ENCODE data around the gene LIF. TPM values are rescaled to one million over a fixed set of nuclear protein-coding genes. Genes with fewer than 3 reads are reported as not detected.

Gene LIF
- total RNA-seq, 1 experiment from 2014 or later: 23.1 TPM

DNA sequence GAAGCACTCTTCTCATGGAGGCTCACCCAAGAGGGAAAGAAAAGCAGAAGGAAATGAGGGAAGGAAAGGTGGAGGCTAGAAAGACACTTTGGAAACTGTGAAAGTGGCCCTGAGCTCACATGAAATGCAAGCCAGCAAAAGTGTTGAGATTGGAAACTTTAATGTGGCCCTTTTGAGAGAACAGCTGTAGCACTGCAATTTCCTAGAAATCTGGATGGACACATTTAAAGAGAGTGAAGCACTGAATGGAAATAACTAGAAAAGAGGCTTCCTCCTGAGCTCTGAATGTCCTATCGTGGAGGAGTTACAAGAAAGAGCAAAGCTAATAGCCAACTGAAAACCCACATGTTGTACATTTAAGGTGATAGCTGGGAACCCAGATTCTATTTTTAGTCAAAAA lies 56.0 kb downstream of the LIF start:
- no peak for DNase-seq (ENCODE audit: low read depth)

Other genes with a start within 250 kb of the LIF start
- not detected in 2 replicates for gene HORMAD2, start 166.3 kb downstream of the LIF start, total RNA-seq (2014; rRNA removed)
- gene OSM, start 20.1 kb upstream of the LIF start, total RNA-seq (2014; rRNA removed): not detected in 2 replicates
- 8.7 and 19.1 TPM in 2 replicates for gene CASTOR1, start 42.7 kb upstream of the LIF start, total RNA-seq (2014; rRNA removed)
- gene TBC1D10A, start 80.2 kb upstream of the LIF start, total RNA-seq (2014; rRNA removed): 21.6 and 27.6 TPM in 2 replicates
- gene SF3A1, start 110.1 kb upstream of the LIF start, total RNA-seq (2014; rRNA removed): 37.6 and 77.7 TPM in 2 replicates
- gene CCDC157, start 110.2 kb upstream of the LIF start, total RNA-seq (2014; rRNA removed): 2.6 and 3.2 TPM in 2 replicates
- 36.0 and 39.5 TPM in 2 replicates for gene RNF215, start 140.7 kb upstream of the LIF start, total RNA-seq (2014; rRNA removed)
- 34.8 and 40.8 TPM in 2 replicates for gene SEC14L2, start 150.3 kb upstream of the LIF start, total RNA-seq (2014; rRNA removed)
- gene MTFP1, start 179.0 kb upstream of the LIF start, total RNA-seq (2014; rRNA removed): 30.0 and 32.2 TPM in 2 replicates
- not detected in 2 replicates for gene SEC14L3, start 225.3 kb upstream of the LIF start, total RNA-seq (2014; rRNA removed)